Measurements from ENCODE around the gene SORCS2.
A peak's percentile ranks its signal among the peaks of the same experiment; 100 is the strongest.

Gene SORCS2

GRCh38 chr4:7224878-7225533, 32.7 kb downstream of the SORCS2 start:
- no peak for DNase-seq

GRCh38 chr4:7226439-7226838, 34.1 kb downstream of the SORCS2 start:
- DNase-seq: no peak

- no peak for DNase-seq
Measured at GRCh38 chr4:7227008-7227407, 34.7 kb downstream of the SORCS2 start.

- DNase-seq: no peak
Measured at GRCh38 chr4:7228734-7229133, 36.4 kb downstream of the SORCS2 start.

GRCh38 chr4:7232061-7232650, 39.8 kb downstream of the SORCS2 start:
- DNase-seq: no peak

- no peak for DNase-seq
Measured at GRCh38 chr4:7233006-7233580, 40.8 kb downstream of the SORCS2 start.

- no peak for DNase-seq
Measured at GRCh38 chr4:7233601-7234000, 41.3 kb downstream of the SORCS2 start.

- DNase-seq: no peak
Measured at GRCh38 chr4:7234355-7235029, 42.2 kb downstream of the SORCS2 start.

- no peak for DNase-seq
Measured at GRCh38 chr4:7235030-7235380, 42.7 kb downstream of the SORCS2 start.

- DNase-seq: no peak
Measured at GRCh38 chr4:7236847-7237246, 44.5 kb downstream of the SORCS2 start.

GRCh38 chr4:7237873-7238272, 45.5 kb downstream of the SORCS2 start:
- no peak for DNase-seq

- no peak for DNase-seq
Measured at GRCh38 chr4:7238300-7238960, 46.1 kb downstream of the SORCS2 start.

- no peak for DNase-seq
Measured at GRCh38 chr4:7239101-7239820, 46.9 kb downstream of the SORCS2 start.

- DNase-seq: no peak
Measured at GRCh38 chr4:7239844-7240243, 47.5 kb downstream of the SORCS2 start.

- DNase-seq: no peak
Measured at GRCh38 chr4:7240306-7240705, 48.0 kb downstream of the SORCS2 start.

GRCh38 chr4:7241597-7242125, 49.3 kb downstream of the SORCS2 start:
- DNase-seq: peak; percentile 28

- DNase-seq: no peak
Measured at GRCh38 chr4:7242766-7243165, 50.4 kb downstream of the SORCS2 start.

GRCh38 chr4:7243609-7244330, 51.4 kb downstream of the SORCS2 start:
- no peak for DNase-seq

- no peak for DNase-seq
Measured at GRCh38 chr4:7244331-7244665, 52.0 kb downstream of the SORCS2 start.

GRCh38 chr4:7244751-7245320, 52.5 kb downstream of the SORCS2 start:
- no peak for DNase-seq

- DNase-seq: no peak
Measured at GRCh38 chr4:7247521-7247920, 55.2 kb downstream of the SORCS2 start.

- no peak for DNase-seq
Measured at GRCh38 chr4:7247946-7248345, 55.6 kb downstream of the SORCS2 start.

Measured in NCI-H510A (cell line).